SK-MEL-5 (cell line): Measurements from ENCODE around the gene OR8B2. TPM values are rescaled to one million over a fixed set of nuclear protein-coding genes. Genes with fewer than 3 reads are reported as not detected.

ENCODE experiments used
- DNase-seq: peaks from one replicate; pipeline ENCODE4 v3.0.0-alpha.2; 2016; ENCODE audit warnings: low read depth, low spot score
- in situ Hi-C: cut with HindIII; loops from 2 replicates; pipeline ENCODE4 v1.10.0; 2016; ENCODE audit warnings: low sequenced_read_pairs, high pct_unique_total_duplicates, low pct_unique_long_range_greater_than_20kb
- total RNA-seq: library from RNA; depleted of rRNA; stranded (reverse); fragments of >200 nt; shearing (Covaris generic); gene quantifications from 2 replicates; pipeline ENCODE4 v1.2.3, GENCODE V29; 2014; rRNA removed

Gene OR8B2
- total RNA-seq, 1 experiment from 2014 or later: not detected

DNA sequence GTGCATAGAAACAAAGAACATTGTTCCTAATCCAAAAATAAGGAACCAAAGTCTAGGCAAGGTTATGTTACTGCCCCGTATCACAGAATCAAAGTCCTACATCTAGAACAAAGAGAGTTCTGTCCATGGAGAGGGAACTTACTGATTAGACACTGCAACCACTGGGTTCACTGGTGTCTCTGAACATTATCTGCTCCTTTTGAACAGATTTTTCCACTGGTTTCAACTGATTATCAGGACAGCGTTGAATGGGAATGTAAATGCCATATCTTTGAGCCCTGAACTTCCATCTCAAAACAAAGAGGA, 44.2 kb downstream of the OR8B2 start:
- DNase-seq: no peak
- in situ Hi-C loops: no loop called here

- DNase-seq: no peak
- in situ Hi-C loops: no loop called here
Observed at GRCh38 chr11:124339396-124340141, 44.7 kb downstream of the OR8B2 start.

Other genes with a start within 250 kb of the OR8B2 start
- gene OR10D3, start 201.2 kb downstream of the OR8B2 start, total RNA-seq: not detected in 2 replicates
- not detected in 2 replicates for gene OR8G1, start 143.4 kb downstream of the OR8B2 start, total RNA-seq
- not detected in 2 replicates for gene OR8G5, start 128.1 kb downstream of the OR8B2 start, total RNA-seq
- not detected in 2 replicates for gene OR8D1, start 70.5 kb downstream of the OR8B2 start, total RNA-seq
- not detected in 2 replicates for gene OR8D2, start 64.3 kb downstream of the OR8B2 start, total RNA-seq
- not detected in 2 replicates for gene OR8B3, start 14.5 kb upstream of the OR8B2 start, total RNA-seq
- not detected in 2 replicates for gene OR8B4, start 40.4 kb upstream of the OR8B2 start, total RNA-seq
- gene OR8B8, start 61.2 kb upstream of the OR8B2 start, total RNA-seq: not detected in 2 replicates
- not detected in 2 replicates for gene OR8B12, start 159.2 kb upstream of the OR8B2 start, total RNA-seq
- gene OR8A1, start 185.5 kb upstream of the OR8B2 start, total RNA-seq: not detected in 2 replicates
- gene PANX3, start 226.9 kb upstream of the OR8B2 start, total RNA-seq: not detected in 2 replicates
- 19.1 and 22.0 TPM in 2 replicates for gene TBRG1, start 238.4 kb upstream of the OR8B2 start, total RNA-seq